Epithelial cell of umbilical artery (primary cell): Measurements from ENCODE around the gene MAPK10. TPM values are rescaled to one million over a fixed set of nuclear protein-coding genes. Genes with fewer than 3 reads are reported as not detected.

Experiments
- total RNA-seq: library from RNA; depleted of rRNA; stranded (reverse); fragments of >200 nt; gene quantifications from 2 replicates; pipeline ENCODE4 v1.2.3, GENCODE V29; 2014

Gene MAPK10
- under 0.01 TPM in 1 of 2 replicates, not detected in the other for total RNA-seq

GRCh38 chr4:86359944-86360478 is at the start of gene MAPK10:
Gene MAPK10 (minus strand): TSS chr4:86360053.

Other genes starting within 250 kb of the MAPK10 start
- 4.5 and 12.5 TPM in 2 replicates for gene PTPN13, start 234.3 kb upstream of the MAPK10 start, total RNA-seq